Measurements from ENCODE around the gene CEMIP.

Gene CEMIP

GRCh38 chr15:80921736-80922410, 142.7 kb downstream of the CEMIP start:
- no peaks in the 10 kb centered on the region for H3F3A ChIP-seq (ENCODE audit: low read depth)
- no peak for TF ChIP-seq EZH2phosphoT487 (IDR thresholded peaks at IDR 0.05; ENCODE audit: borderline replicate concordance)
- TF ChIP-seq, protein P1, sequence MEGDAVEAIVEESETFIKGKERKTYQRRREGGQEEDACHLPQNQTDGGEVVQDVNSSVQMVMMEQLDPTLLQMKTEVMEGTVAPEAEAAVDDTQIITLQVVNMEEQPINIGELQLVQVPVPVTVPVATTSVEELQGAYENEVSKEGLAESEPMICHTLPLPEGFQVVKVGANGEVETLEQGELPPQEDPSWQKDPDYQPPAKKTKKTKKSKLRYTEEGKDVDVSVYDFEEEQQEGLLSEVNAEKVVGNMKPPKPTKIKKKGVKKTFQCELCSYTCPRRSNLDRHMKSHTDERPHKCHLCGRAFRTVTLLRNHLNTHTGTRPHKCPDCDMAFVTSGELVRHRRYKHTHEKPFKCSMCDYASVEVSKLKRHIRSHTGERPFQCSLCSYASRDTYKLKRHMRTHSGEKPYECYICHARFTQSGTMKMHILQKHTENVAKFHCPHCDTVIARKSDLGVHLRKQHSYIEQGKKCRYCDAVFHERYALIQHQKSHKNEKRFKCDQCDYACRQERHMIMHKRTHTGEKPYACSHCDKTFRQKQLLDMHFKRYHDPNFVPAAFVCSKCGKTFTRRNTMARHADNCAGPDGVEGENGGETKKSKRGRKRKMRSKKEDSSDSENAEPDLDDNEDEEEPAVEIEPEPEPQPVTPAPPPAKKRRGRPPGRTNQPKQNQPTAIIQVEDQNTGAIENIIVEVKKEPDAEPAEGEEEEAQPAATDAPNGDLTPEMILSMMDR (conservative IDR thresholded peaks at IDR 0.05; ENCODE audit: low read length) = no peak

DNA sequence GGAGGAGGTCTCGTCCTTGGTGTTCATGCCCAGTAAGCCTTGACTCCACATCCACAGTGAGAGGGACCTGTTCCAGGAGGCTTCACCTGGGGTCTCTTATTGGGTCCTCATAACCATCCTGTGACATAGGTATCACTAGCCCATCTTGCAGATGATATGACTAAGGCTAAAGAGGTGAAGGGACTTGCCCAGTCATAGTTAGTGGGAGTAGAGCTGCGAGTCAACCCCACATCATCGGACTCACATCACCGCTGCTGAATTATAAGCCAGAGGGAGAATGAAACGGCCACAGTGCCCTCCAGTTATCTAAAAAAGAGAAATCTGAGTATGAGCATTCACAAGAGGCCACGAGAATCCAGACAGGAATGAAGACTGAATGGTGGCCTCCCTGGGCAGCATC, 144.5 kb downstream of the CEMIP start:
- TF ChIP-seq EZH2phosphoT487 (IDR thresholded peaks at IDR 0.05; ENCODE audit: borderline replicate concordance) = no peak
- TF ChIP-seq, protein P1 (conservative IDR thresholded peaks at IDR 0.05; ENCODE audit: low read length) = no peak
- no peak overlapping the region for H3K9ac ChIP-seq (ENCODE audit: low read depth, low read length, poor library complexity, severe bottlenecking)
- H4K20me1 ChIP-seq (ENCODE audit: insufficient read depth, low read length, poor library complexity, severe bottlenecking) = no peaks in the 10 kb centered on the region
- H2AFZ ChIP-seq (ENCODE audit: low read length) = no peak overlapping the region
- H3K36me3 ChIP-seq (ENCODE audit: insufficient read depth, low read length) = no peaks in the 10 kb centered on the region
- H3K79me2 ChIP-seq (ENCODE audit: insufficient read depth, low read length) = no peaks in the 10 kb centered on the region
- no peaks in the 10 kb centered on the region for H3K9me2 ChIP-seq (replicated peaks; ENCODE audit: low read depth, low read length)
- H3K4me3 ChIP-seq (ENCODE audit: low read length, poor library complexity, severe bottlenecking) = no peak overlapping the region
- no peak overlapping the region for H3K4me2 ChIP-seq (ENCODE audit: low read depth, low read length, poor library complexity, severe bottlenecking)
- no peaks in the 10 kb centered on the region for H3F3A ChIP-seq (ENCODE audit: low read depth)
- peaks cover 5% of the 10 kb centered on the region for H3K4me1 ChIP-seq (ENCODE audit: insufficient read depth, low read length, poor library complexity, severe bottlenecking)
- H3K9me3 ChIP-seq (ENCODE audit: insufficient read depth, low read depth, low read length) = no peaks in the 10 kb centered on the region
- no peaks in the 10 kb centered on the region for H3K27me3 ChIP-seq (ENCODE audit: insufficient read depth, low read length, poor library complexity, severe bottlenecking)

More at GRCh38 chr15:80921736-80922410, 142.7 kb downstream of the CEMIP start:
- no peak overlapping the region for H3K4me3 ChIP-seq (ENCODE audit: low read length, poor library complexity, severe bottlenecking)
- H4K20me1 ChIP-seq (ENCODE audit: insufficient read depth, low read length, poor library complexity, severe bottlenecking) = no peaks in the 10 kb centered on the region
- no peaks in the 10 kb centered on the region for H3K9me3 ChIP-seq (ENCODE audit: insufficient read depth, low read depth, low read length)
- H2AFZ ChIP-seq (ENCODE audit: low read length) = no peak overlapping the region
- no peaks in the 10 kb centered on the region for H3K27me3 ChIP-seq (ENCODE audit: insufficient read depth, low read length, poor library complexity, severe bottlenecking)
- no peaks in the 10 kb centered on the region for H3K36me3 ChIP-seq (ENCODE audit: insufficient read depth, low read length)
- no peaks in the 10 kb centered on the region for H3K79me2 ChIP-seq (ENCODE audit: insufficient read depth, low read length)
- no peak overlapping the region for H3K4me2 ChIP-seq (ENCODE audit: low read depth, low read length, poor library complexity, severe bottlenecking)
- no peak overlapping the region for H3K9ac ChIP-seq (ENCODE audit: low read depth, low read length, poor library complexity, severe bottlenecking)
- no peaks in the 10 kb centered on the region for H3K9me2 ChIP-seq (replicated peaks; ENCODE audit: low read depth, low read length)
- H3K4me1 ChIP-seq (ENCODE audit: insufficient read depth, low read length, poor library complexity, severe bottlenecking) = peaks cover 5% of the 10 kb centered on the region

- H3K27me3 ChIP-seq (ENCODE audit: insufficient read depth, low read length, poor library complexity, severe bottlenecking) = no peaks in the 10 kb centered on the region
- peaks cover 5% of the 10 kb centered on the region for H3K4me1 ChIP-seq (ENCODE audit: insufficient read depth, low read length, poor library complexity, severe bottlenecking)
- no peaks in the 10 kb centered on the region for H3K36me3 ChIP-seq (ENCODE audit: insufficient read depth, low read length)
- H3K4me2 ChIP-seq (ENCODE audit: low read depth, low read length, poor library complexity, severe bottlenecking) = no peak overlapping the region
- H3K9me3 ChIP-seq (ENCODE audit: insufficient read depth, low read depth, low read length) = no peaks in the 10 kb centered on the region
- no peak overlapping the region for H2AFZ ChIP-seq (ENCODE audit: low read length)
- no peak overlapping the region for H3K4me3 ChIP-seq (ENCODE audit: low read length, poor library complexity, severe bottlenecking)
- no peaks in the 10 kb centered on the region for H3K9me2 ChIP-seq (replicated peaks; ENCODE audit: low read depth, low read length)
- H3K9ac ChIP-seq (ENCODE audit: low read depth, low read length, poor library complexity, severe bottlenecking) = no peak overlapping the region
- no peaks in the 10 kb centered on the region for H3F3A ChIP-seq (ENCODE audit: low read depth)
- TF ChIP-seq, protein P1 (conservative IDR thresholded peaks at IDR 0.05; ENCODE audit: low read length) = no peak
- no peak for TF ChIP-seq EZH2phosphoT487 (IDR thresholded peaks at IDR 0.05; ENCODE audit: borderline replicate concordance)
- H3K79me2 ChIP-seq (ENCODE audit: insufficient read depth, low read length) = no peaks in the 10 kb centered on the region
- no peaks in the 10 kb centered on the region for H4K20me1 ChIP-seq (ENCODE audit: insufficient read depth, low read length, poor library complexity, severe bottlenecking)
Measured at GRCh38 chr15:80924278-80924677, 145.1 kb downstream of the CEMIP start.

All from Loucy (cell line).